ENCODE results near the gene ZFYVE28. TPM values are rescaled to one million over a fixed set of nuclear protein-coding genes. Genes with fewer than 3 reads are reported as not detected.

ZFYVE28 gene
- total and polyA plus RNA-seq, 10 of the 15 experiments (the other 5 are each of a cell fraction or from before 2014, with no cell fraction given): 0.06 to 1.9 (median 0.22) TPM; not detected in 1

DNA sequence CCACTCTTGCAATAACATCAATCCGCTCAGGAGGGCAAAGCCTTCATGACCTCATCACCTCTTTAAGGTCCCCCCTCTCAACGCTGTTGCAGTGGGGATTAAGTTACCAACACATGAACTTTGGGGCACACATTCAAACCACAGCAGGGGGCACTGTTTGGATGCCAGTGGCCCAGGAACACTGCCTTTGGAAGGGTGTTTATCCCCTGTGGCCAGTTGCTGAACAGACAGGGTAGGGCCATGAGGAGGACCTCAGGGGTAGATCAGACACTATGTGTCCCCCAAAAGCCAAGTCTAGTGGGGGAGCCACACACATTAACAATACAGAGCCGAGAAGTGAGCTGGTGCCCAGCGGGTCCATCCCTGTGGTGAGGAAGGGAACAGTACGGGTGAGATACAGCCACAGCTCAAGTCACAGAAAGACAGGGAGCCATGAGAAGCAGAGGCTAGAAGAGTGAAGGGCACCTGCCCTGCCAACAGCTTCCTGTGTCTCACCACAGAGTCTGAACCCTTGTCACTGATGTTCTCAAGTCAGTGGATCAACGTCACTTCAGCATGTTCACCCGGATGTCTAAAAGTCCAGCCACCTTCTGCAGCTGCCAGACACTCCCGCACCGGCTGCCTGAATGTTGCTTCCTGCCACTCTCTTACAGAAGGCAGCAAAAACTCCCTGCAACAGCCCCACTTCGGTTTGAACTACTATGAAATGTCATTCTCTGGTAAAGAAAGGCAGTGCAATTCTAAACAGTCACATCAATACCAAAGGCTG is 136.7 kb downstream of the ZFYVE28 start (continued):
- no peak for TF ChIP-seq ESRRA (IDR thresholded peaks at IDR 0.05; ENCODE audit: low read length)
- peak in 1 of 2 experiments; percentile 43; a peak in 1 of 4 replicates for TF ChIP-seq BHLHE40 (IDR thresholded peaks at IDR 0.05; ENCODE audit: borderline replicate concordance in 1 of 2, low read depth in 2 of 2, low read length in 1 of 2)
- TF ChIP-seq SUZ12 (IDR thresholded peaks at IDR 0.05; ENCODE audit: unreplicated experiment): no peak
- no peak for TF ChIP-seq POU2F2 (IDR thresholded peaks at IDR 0.05; ENCODE audit: borderline replicate concordance, low read depth, low read length)
- TF ChIP-seq KDM1A (IDR thresholded peaks at IDR 0.05; ENCODE audit: borderline replicate concordance): no peak
- TF ChIP-seq, protein P1, sequence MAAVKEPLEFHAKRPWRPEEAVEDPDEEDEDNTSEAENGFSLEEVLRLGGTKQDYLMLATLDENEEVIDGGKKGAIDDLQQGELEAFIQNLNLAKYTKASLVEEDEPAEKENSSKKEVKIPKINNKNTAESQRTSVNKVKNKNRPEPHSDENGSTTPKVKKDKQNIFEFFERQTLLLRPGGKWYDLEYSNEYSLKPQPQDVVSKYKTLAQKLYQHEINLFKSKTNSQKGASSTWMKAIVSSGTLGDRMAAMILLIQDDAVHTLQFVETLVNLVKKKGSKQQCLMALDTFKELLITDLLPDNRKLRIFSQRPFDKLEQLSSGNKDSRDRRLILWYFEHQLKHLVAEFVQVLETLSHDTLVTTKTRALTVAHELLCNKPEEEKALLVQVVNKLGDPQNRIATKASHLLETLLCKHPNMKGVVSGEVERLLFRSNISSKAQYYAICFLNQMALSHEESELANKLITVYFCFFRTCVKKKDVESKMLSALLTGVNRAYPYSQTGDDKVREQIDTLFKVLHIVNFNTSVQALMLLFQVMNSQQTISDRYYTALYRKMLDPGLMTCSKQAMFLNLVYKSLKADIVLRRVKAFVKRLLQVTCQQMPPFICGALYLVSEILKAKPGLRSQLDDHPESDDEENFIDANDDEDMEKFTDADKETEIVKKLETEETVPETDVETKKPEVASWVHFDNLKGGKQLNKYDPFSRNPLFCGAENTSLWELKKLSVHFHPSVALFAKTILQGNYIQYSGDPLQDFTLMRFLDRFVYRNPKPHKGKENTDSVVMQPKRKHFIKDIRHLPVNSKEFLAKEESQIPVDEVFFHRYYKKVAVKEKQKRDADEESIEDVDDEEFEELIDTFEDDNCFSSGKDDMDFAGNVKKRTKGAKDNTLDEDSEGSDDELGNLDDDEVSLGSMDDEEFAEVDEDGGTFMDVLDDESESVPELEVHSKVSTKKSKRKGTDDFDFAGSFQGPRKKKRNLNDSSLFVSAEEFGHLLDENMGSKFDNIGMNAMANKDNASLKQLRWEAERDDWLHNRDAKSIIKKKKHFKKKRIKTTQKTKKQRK (IDR thresholded peaks at IDR 0.05; ENCODE audit: low read depth, low read length): no peak
- TF ChIP-seq ZNF207 (IDR thresholded peaks at IDR 0.05; ENCODE audit: borderline replicate concordance): no peak
- TF ChIP-seq RFX5 (IDR thresholded peaks at IDR 0.05; ENCODE audit: low read depth, low read length): no peak
- 0 out of 2 replicates have a peak, but pooled peaks have one; percentile 30 for TF ChIP-seq POLR2A (IDR thresholded peaks at IDR 0.05; ENCODE audit: low read depth, low read length)
- TF ChIP-seq RAD21 (IDR thresholded peaks at IDR 0.05; ENCODE audit: insufficient read depth, low read depth, low read length): peak; percentile 36; the same call in 1 of the 2 replicates
- 0 out of 4 replicates have a peak, but pooled peaks of 1 of the 2 experiments have one; percentile 29 for TF ChIP-seq IKZF2 (IDR thresholded peaks at IDR 0.05)
- 0 out of 2 replicates have a peak, but pooled peaks have one; percentile 21 for TF ChIP-seq IKZF1 (conservative IDR thresholded peaks at IDR 0.05)
- TF ChIP-seq RAD51 (IDR thresholded peaks at IDR 0.05): no peak

All from GM12878 (cell line).